K562 (cell line): ENCODE data around the gene RSPH9. TPM values are rescaled to one million over a fixed set of nuclear protein-coding genes. Genes with fewer than 3 reads are reported as not detected.

Experiments used
- ATAC-seq: fragments of 200-7000 bp; cut with Tn5 transposase; 3 replicates; pipeline ENCODE4 v1.9.1; 2020; ENCODE audit warnings: moderate library complexity
- BruUV-seq: library from RNA; stranded (reverse); fragments of 400-500 nt; replicated peaks from 2 replicates; lab custom pipeline; 2021; lab: Mats Ljungman, UMichigan
- CTCF ChIA-PET: fragments of 300-600 bp; formaldehyde crosslinking; extraction: SDS; loops from one replicate; lab custom pipeline; 2021; ENCODE audit warnings: low intra/inter-chr PET ratio; lab: Yijun Ruan, JAX
- POLR2A ChIA-PET: fragments of 300-600, 350-650 bp; sonication (Branson Sonifier 250); formaldehyde crosslinking; extraction: SDS; loops from one replicate; lab custom pipeline; 2021; ENCODE audit warnings: antibody characterized with exemption, inconsistent platforms; lab: Yijun Ruan, JAX
- DNase-seq, 4 experiments: peaks; one replicate each; pipeline versions ENCODE4 v3.0.0 to v3.0.0-alpha.2; 2011 to 2018; ENCODE audit warnings: low spot score in 3 of 4, mixed read lengths in 3 of 4; ENCODE audit errors: extremely low read depth in 1 of 4
- FAIRE-seq: peaks from 2 replicates; lab custom pipeline; 2011; peaks lifted over from hg19 to GRCh38; lab: Jason Lieb, UNC
- H2AFZ ChIP-seq: 2 replicates; pipeline ENCODE4 v1.6.0; 2011; ENCODE audit warnings: low read depth, low read length, control low read depth, inconsistent platforms
- H3K27ac ChIP-seq: fragments of 200-600 bp; 3 replicates; pipeline ENCODE4 v1.8.0; 2011; ENCODE audit warnings: low read depth, mild to moderate bottlenecking, control low read depth, inconsistent platforms, low read length, moderate library complexity, mixed read lengths; ENCODE audit errors: extremely low read depth
- H3K27me3 ChIP-seq, 2 experiments: fragments of 300-600 bp in 1 of 2; 2 replicates in 1 of 2; 3 replicates in 1 of 2; pipeline versions ENCODE4 v1.6.0 to v1.8.0; 2011; ENCODE audit warnings: inconsistent platforms in 2 of 2, low read length in 2 of 2, mild to moderate bottlenecking in 1 of 2, mixed read lengths in 1 of 2, moderate library complexity in 1 of 2; ENCODE audit not compliant: control insufficient read depth in 2 of 2, insufficient read depth in 2 of 2
- H3K36me3 ChIP-seq: fragments of 300-600 bp; 3 replicates; pipeline ENCODE4 v1.8.0; 2011; ENCODE audit warnings: mild to moderate bottlenecking, low read length, inconsistent platforms; ENCODE audit not compliant: control insufficient read depth, insufficient read depth
- H3K4me1 ChIP-seq, 2 experiments: fragments of 200-600 bp in 1 of 2; replicated peaks in 1 of 2; 2 replicates in 1 of 2; 3 replicates in 1 of 2; pipeline versions ENCODE4 v1.5.1 to v1.8.0; 2011; ENCODE audit warnings: inconsistent platforms in 2 of 2, low read length in 2 of 2, mild to moderate bottlenecking in 1 of 2, mixed read lengths in 1 of 2, moderate library complexity in 1 of 2; ENCODE audit not compliant: control insufficient read depth in 2 of 2, insufficient read depth in 2 of 2
- H3K4me2 ChIP-seq: 2 replicates; pipeline ENCODE4 v1.6.1; 2011; ENCODE audit warnings: low read length, control low read depth, inconsistent platforms, mixed read lengths; ENCODE audit not compliant: insufficient read depth
- H3K4me3 ChIP-seq: fragments of 200-600 bp; sonication (generic), shearing (Covaris generic); 2 replicates; pipeline ENCODE4 v1.5.1; 2016; ENCODE audit warnings: control low read depth, inconsistent platforms
- H3K79me2 ChIP-seq: fragments of 200-600 bp; 3 replicates; pipeline ENCODE4 v1.8.0; 2011; ENCODE audit warnings: low read length, inconsistent platforms; ENCODE audit not compliant: control insufficient read depth, insufficient read depth
- H3K9ac ChIP-seq, 2 experiments: 2 replicates each; pipeline versions ENCODE4 v1.6.0 to v1.6.1; 2011; ENCODE audit warnings: low read depth in 2 of 2, low read length in 2 of 2, control low read depth in 1 of 2, inconsistent platforms in 1 of 2, mild to moderate bottlenecking in 1 of 2, mixed read lengths in 1 of 2; ENCODE audit not compliant: insufficient read depth in 1 of 2
- H3K9me1 ChIP-seq: one replicate; pipeline ENCODE4 v1.6.0; 2011; ENCODE audit warnings: inconsistent platforms, mild to moderate bottlenecking, low read length, moderate library complexity; ENCODE audit not compliant: control insufficient read depth, insufficient read depth
- H3K9me3 ChIP-seq: replicated peaks from 2 replicates; pipeline ENCODE4 v1.5.1; 2011; ENCODE audit warnings: low read depth, low read length, inconsistent platforms; ENCODE audit not compliant: control insufficient read depth, insufficient read depth
- H4K20me1 ChIP-seq: replicated peaks from 2 replicates; pipeline ENCODE4 v1.6.1; 2011; ENCODE audit warnings: low read length, inconsistent platforms, mixed read lengths; ENCODE audit not compliant: control insufficient read depth, insufficient read depth
- BCL6 ChIP-seq: fragments of 250-450 bp; sonication (Bioruptor Pico); IDR thresholded peaks from 2 replicates; pipeline ENCODE4 v1.4.0; 2020
- HDAC1 ChIP-seq, 2 experiments: fragments of 450-650 bp; IDR thresholded peaks; 2 replicates each; pipeline ENCODE4 v1.6.1; 2016 to 2017; ENCODE audit warnings: inconsistent platforms in 1 of 2, mild to moderate bottlenecking in 1 of 2, moderate library complexity in 1 of 2
- MTA3 ChIP-seq: fragments of 450-650 bp; formaldehyde crosslinking; IDR thresholded peaks from 2 replicates; pipeline ENCODE4 v1.6.1; 2017; ENCODE audit warnings: mild to moderate bottlenecking, borderline replicate concordance
- NFATC3 ChIP-seq: fragments of 450-650 bp; IDR thresholded peaks from 2 replicates; pipeline ENCODE4 v1.6.1; 2017; ENCODE audit warnings: mild to moderate bottlenecking
- RBBP5 ChIP-seq: fragments of 200-600 bp; sonication (generic); IDR thresholded peaks from 2 replicates; pipeline ENCODE4 v1.6.1; 2012; ENCODE audit warnings: borderline replicate concordance, mild to moderate bottlenecking, low read length, control low read depth, inconsistent platforms; ENCODE audit not compliant: insufficient read depth, poor library complexity, severe bottlenecking
- U2AF1 ChIP-seq: fragments of 200-400 bp; formaldehyde crosslinking; optimal IDR thresholded peaks from 2 replicates; pipeline ENCODE3; 2017; ENCODE audit warnings: mild to moderate bottlenecking, low read depth, low read length, moderate library complexity
- ZBTB40 ChIP-seq, 2 experiments: fragments of 450-650 bp in 1 of 2; sonication (generic) in 1 of 2; formaldehyde crosslinking in 1 of 2; IDR thresholded peaks; 2 replicates each; pipeline versions ENCODE4 v1.7.1 to v1.9.0; 2016 to 2022; ENCODE audit warnings: inconsistent platforms in 1 of 2, mild to moderate bottlenecking in 1 of 2, missing genetic modification reagents in 1 of 2
- ZNF347 ChIP-seq: fragments of 450-650 bp; formaldehyde crosslinking; IDR thresholded peaks from 2 replicates; pipeline ENCODE4 v1.4.0; 2020; ENCODE audit warnings: low read depth, mild to moderate bottlenecking, moderate library complexity
- WGBS: fragments of 100-300 bp; shearing (Covaris generic); methylation state at CpG from one replicate; pipeline ENCODE4 v1.1.6; 2016; ENCODE audit warnings: low coverage, mixed read lengths; ENCODE audit not compliant: insufficient coverage; ENCODE audit errors: missing lambda C conversion rate; 5-methylcytosine and 5-hydroxymethylcytosine counted together
- in situ Hi-C: fragments of 300-500 bp; cut with MboI; formaldehyde crosslinking; loops from 4 replicates; pipeline ENCODE4 v1.15.0; 2018; ENCODE audit warnings: inconsistent platforms, mixed read lengths
- intact Hi-C: fragments of 100-400 bp; cut with micrococcal nuclease; formaldehyde crosslinking; loops from 2 replicates; pipeline ENCODE4 v1.14.2; 2022
- polyA plus RNA-seq, 8 experiments: library from polyadenylated mRNA; depleted of rRNA in 4 of 8; stranded (reverse) in 5 of 8; unstranded in 3 of 8; fragments of >200 nt; fragmentation: Nextera tagmentation in 2 of 8; fragmentation: Illumina TruSeq in 1 of 8; extraction: Ambion mirVana in 2 of 8; extraction: Trizol in 1 of 8; gene quantifications; 2 replicates each; pipeline versions ENCODE4 v1.2.1 to v1.2.3, GENCODE V29; 2011 to 2014; ENCODE audit warnings: inconsistent platforms in 1 of 8, missing spikeins in 1 of 8
- total RNA-seq, 7 experiments: library from RNA; depleted of rRNA in 6 of 7; stranded (reverse); fragments of >200 nt in 6 of 7; fragmentation: Illumina TruSeq in 2 of 7; extraction: Trizol in 2 of 7; gene quantifications; 2 replicates each; pipeline versions ENCODE4 v1.2.1 to v1.2.3, GENCODE V29; 2011 to 2021; ENCODE audit warnings: low replicate concordance in 1 of 7
- TF ChIP-seq, protein P1 (sequence below): fragments of 450-650 bp; formaldehyde crosslinking; IDR thresholded peaks from 2 replicates; pipeline ENCODE4 v1.4.0; 2020; ENCODE audit warnings: mild to moderate bottlenecking

The RSPH9 gene
- total and polyA plus RNA-seq, 9 of the 15 experiments (the other 6 are each of a cell fraction or from before 2014, with no cell fraction given), result 0.05 to 0.60 (median 0.39) TPM; not detected in 6

GRCh38 chr6:43639984-43640800, 4.6 kb upstream of the RSPH9 start:
- in situ Hi-C loops (no loop called here), intact Hi-C loops (loop anchor here (10.0 kb wide), 1 partner anchor 585 kb away; the partner anchor contains the start of gene SLC29A1)
- Histone ChIP-seq H3K79me2 (peaks cover 70% of the 10 kb centered on the region), H3K27me3 (no peaks in the 10 kb centered on the region; a peak in 1 of 5 replicates), H3K9ac (peak overlapping the region; percentile 41 to 78), H4K20me1 (peaks cover 17% of the 10 kb centered on the region), H3K36me3 (peaks cover 62% of the 10 kb centered on the region), H3K4me2 (peak overlapping the region; percentile 98), H3K9me1 (no peaks in the 10 kb centered on the region), H3K9me3 (no peaks in the 10 kb centered on the region), H3K4me3 (peak overlapping the region; percentile 32), H3K27ac (peak overlapping the region; percentile 77), H3K4me1 (peaks cover 38 to 39% of the 10 kb centered on the region in 2 experiments), H2AFZ (no peak overlapping the region)
- ATAC-seq, result peak; percentile 20
- peak; percentile 77 for FAIRE-seq
- BruUV-seq, result no TSS peak
- POLR2A ChIA-PET, result interaction anchor here (0.6 to 10.9 kb wide), 9 partner anchors 8 to 394 kb away, joined by 3 to 206 read pairs (median 4); partner anchors contain the start of genes GTPBP2 and MAD2L1BP
- CTCF ChIA-PET, result no interaction called here
- 62% methylated on average over 21 of the region's 21 CpGs for whole genome bisulfite sequencing
- DNase-seq, result peak in 2 of 4 experiments; percentile 68 to 83
- TF ChIP-seq ZNF347 (CRISPR knock-in tag) (no peak), BCL6 (CRISPR knock-in tag) (no peak), NFATC3 (no peak), RBBP5 (peak; percentile 67), HDAC1 (IDR thresholded peaks at IDR 0.05) (peak in 1 of 2 experiments; percentile 91; a peak in 2 of 4 replicates), ZBTB40 (IDR thresholded peaks at IDR 0.05) (0 out of 2 replicates have a peak, but pooled peaks have one; percentile 21), ZBTB40 (CRISPR knock-in tag; IDR thresholded peaks at IDR 0.05) (no peak), MTA3 (peak; percentile 76; the same call in 1 of the 2 replicates), U2AF1 (no peak)
- TF ChIP-seq, protein P1, sequence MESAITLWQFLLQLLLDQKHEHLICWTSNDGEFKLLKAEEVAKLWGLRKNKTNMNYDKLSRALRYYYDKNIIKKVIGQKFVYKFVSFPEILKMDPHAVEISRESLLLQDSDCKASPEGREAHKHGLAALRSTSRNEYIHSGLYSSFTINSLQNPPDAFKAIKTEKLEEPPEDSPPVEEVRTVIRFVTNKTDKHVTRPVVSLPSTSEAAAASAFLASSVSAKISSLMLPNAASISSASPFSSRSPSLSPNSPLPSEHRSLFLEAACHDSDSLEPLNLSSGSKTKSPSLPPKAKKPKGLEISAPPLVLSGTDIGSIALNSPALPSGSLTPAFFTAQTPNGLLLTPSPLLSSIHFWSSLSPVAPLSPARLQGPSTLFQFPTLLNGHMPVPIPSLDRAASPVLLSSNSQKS (CRISPR knock-in tag), result no peak
